OCI-LY7 (cell line): ENCODE data around the gene DNAJB11.

ENCODE experiments used
- EZH2phosphoT487 ChIP-seq: fragments of 200-600 bp; sonication (generic); IDR thresholded peaks from 2 replicates; pipeline ENCODE4 v1.6.1; 2018; ENCODE audit warnings: low read depth, borderline replicate concordance, mild to moderate bottlenecking, mixed run types, antibody characterized with exemption, low read length, moderate library complexity, mixed read lengths
- TF ChIP-seq, protein P1 (sequence below): fragments of 200-600 bp; sonication (generic); conservative IDR thresholded peaks from 2 replicates; pipeline ENCODE4 v1.5.1; 2014; ENCODE audit warnings: mild to moderate bottlenecking, antibody characterized with exemption, low read length, moderate library complexity, mixed read lengths

DNA sequence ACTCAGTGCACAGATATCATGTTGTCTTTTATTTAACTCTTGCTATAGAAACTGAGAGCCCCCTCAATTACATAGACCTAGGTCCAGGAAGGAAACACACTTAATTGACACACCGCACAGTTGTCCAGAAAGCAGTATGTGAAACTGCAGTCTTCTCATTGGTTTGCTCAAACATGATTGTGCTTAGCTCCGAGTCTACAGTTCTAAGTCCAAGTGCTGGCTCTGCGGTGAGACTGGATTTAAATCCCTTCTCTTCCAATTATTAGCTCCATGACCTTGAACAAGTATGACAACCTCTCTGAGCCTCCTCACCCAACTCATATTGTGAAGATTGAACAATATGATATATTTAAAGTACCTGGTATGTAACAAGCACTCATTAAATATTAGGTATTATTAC, 23.3 kb downstream of the DNAJB11 start:
- TF ChIP-seq, protein P1, sequence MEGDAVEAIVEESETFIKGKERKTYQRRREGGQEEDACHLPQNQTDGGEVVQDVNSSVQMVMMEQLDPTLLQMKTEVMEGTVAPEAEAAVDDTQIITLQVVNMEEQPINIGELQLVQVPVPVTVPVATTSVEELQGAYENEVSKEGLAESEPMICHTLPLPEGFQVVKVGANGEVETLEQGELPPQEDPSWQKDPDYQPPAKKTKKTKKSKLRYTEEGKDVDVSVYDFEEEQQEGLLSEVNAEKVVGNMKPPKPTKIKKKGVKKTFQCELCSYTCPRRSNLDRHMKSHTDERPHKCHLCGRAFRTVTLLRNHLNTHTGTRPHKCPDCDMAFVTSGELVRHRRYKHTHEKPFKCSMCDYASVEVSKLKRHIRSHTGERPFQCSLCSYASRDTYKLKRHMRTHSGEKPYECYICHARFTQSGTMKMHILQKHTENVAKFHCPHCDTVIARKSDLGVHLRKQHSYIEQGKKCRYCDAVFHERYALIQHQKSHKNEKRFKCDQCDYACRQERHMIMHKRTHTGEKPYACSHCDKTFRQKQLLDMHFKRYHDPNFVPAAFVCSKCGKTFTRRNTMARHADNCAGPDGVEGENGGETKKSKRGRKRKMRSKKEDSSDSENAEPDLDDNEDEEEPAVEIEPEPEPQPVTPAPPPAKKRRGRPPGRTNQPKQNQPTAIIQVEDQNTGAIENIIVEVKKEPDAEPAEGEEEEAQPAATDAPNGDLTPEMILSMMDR = no peak
- TF ChIP-seq EZH2phosphoT487 = no peak
